Naive thymus-derived CD4-positive, alpha-beta T cell (primary cell): Measurements from ENCODE around the gene PKNOX2. TPM values are rescaled to one million over a fixed set of nuclear protein-coding genes. Genes with fewer than 3 reads are reported as not detected.

Experiments
- ATAC-seq: fragments of 150-1000 bp; cut with Tn5 transposase; 2 replicates; pipeline ENCODE4 v1.10.0; 2021; ENCODE audit warnings: mild to moderate bottlenecking, moderate library complexity
- CTCF ChIA-PET: fragments of 350-600 bp; sonication (Branson Sonifier 250); formaldehyde crosslinking; loops from one replicate; lab custom pipeline; 2021; ENCODE audit warnings: antibody characterized with exemption; lab: Charles Lee
- POLR2A ChIA-PET: fragments of 350-600 bp; sonication (Branson Sonifier 250); formaldehyde crosslinking; loops from one replicate; lab custom pipeline; 2021; ENCODE audit warnings: antibody characterized with exemption, inconsistent platforms; lab: Charles Lee
- DNase-seq, 9 donors: peaks; one replicate each; pipeline versions ENCODE4 v3.0.0 to v3.0.0-alpha.2; 2020 to 2022; ENCODE audit warnings: mixed read lengths in 1 of 9
- H3K27ac ChIP-seq: one replicate; pipeline ENCODE4 v1.7.0; 2013; ENCODE audit warnings: mild to moderate bottlenecking, low read depth, low read length, moderate library complexity
- H3K27me3 ChIP-seq, 2 donors: one replicate each; pipeline ENCODE4 v1.7.0; 2013; ENCODE audit warnings: low read length in 2 of 2, mild to moderate bottlenecking in 2 of 2, moderate library complexity in 2 of 2; ENCODE audit not compliant: control insufficient read depth in 2 of 2, insufficient read depth in 2 of 2
- H3K36me3 ChIP-seq, 3 experiments: 1 replicate in 2 of 3; 2 replicates in 1 of 3; pipeline ENCODE4 v1.7.0; 2013; ENCODE audit warnings: low read length in 3 of 3, mild to moderate bottlenecking in 3 of 3, moderate library complexity in 1 of 3; ENCODE audit not compliant: insufficient read depth in 3 of 3, control insufficient read depth in 2 of 3
- H3K4me1 ChIP-seq, 2 donors: one replicate each; pipeline ENCODE4 v1.7.0; 2013; ENCODE audit warnings: low read length in 2 of 2, mild to moderate bottlenecking in 2 of 2, moderate library complexity in 1 of 2; ENCODE audit not compliant: control insufficient read depth in 2 of 2, insufficient read depth in 2 of 2
- H3K4me3 ChIP-seq: 2 replicates; pipeline ENCODE4 v1.7.0; 2013; ENCODE audit warnings: mild to moderate bottlenecking, low read length
- H3K9me3 ChIP-seq, 3 experiments: 1 replicate in 2 of 3; 2 replicates in 1 of 3; pipeline ENCODE4 v1.7.0; 2013; ENCODE audit warnings: low read length in 3 of 3; ENCODE audit not compliant: control insufficient read depth in 2 of 3
- H3K27ac Mint-ChIP-seq, 9 donors: one replicate each; pipeline ENCODE4 v1.8.0; 2020 to 2022; ENCODE audit warnings: mixed read lengths in 9 of 9, mild to moderate bottlenecking in 8 of 9, moderate library complexity in 5 of 9, inconsistent platforms in 2 of 9
- H3K27me3 Mint-ChIP-seq, 5 donors: one replicate each; pipeline ENCODE4 v1.8.0; 2021 to 2022; ENCODE audit warnings: mixed read lengths in 5 of 5, mild to moderate bottlenecking in 1 of 5
- H3K36me3 Mint-ChIP-seq, 5 donors: one replicate each; pipeline ENCODE4 v1.8.0; 2020 to 2022; ENCODE audit warnings: mixed read lengths in 5 of 5, mild to moderate bottlenecking in 3 of 5, inconsistent platforms in 1 of 5
- H3K4me1 Mint-ChIP-seq, 7 donors: one replicate each; pipeline ENCODE4 v1.8.0; 2020 to 2022; ENCODE audit warnings: mixed read lengths in 7 of 7, mild to moderate bottlenecking in 3 of 7, inconsistent platforms in 1 of 7
- H3K4me3 Mint-ChIP-seq, 10 donors: one replicate each; pipeline ENCODE4 v1.8.0; 2020 to 2022; ENCODE audit warnings: mild to moderate bottlenecking in 10 of 10, mixed read lengths in 10 of 10, moderate library complexity in 6 of 10, inconsistent platforms in 2 of 10
- H3K9me3 Mint-ChIP-seq, 11 donors: one replicate each; pipeline ENCODE4 v1.8.0; 2020 to 2022; ENCODE audit warnings: mixed read lengths in 11 of 11, mild to moderate bottlenecking in 4 of 11, inconsistent platforms in 1 of 11, moderate library complexity in 1 of 11
- intact Hi-C, 2 donors: fragments of 100-400 bp; cut with micrococcal nuclease; formaldehyde crosslinking; loops; one replicate each; pipeline ENCODE4 v1.15.1; 2023
- polyA plus RNA-seq, 2 donors: library from polyadenylated mRNA; unstranded; fragments of 300-500 nt; fragmentation: Illumina TruSeq; gene quantifications; one replicate each; pipeline ENCODE4 v1.2.3, GENCODE V29; 2021
- total RNA-seq, 6 experiments: library from RNA in 5 of 6; stranded (reverse) in 5 of 6; gene quantifications; 1 replicate in 5 of 6; 2 replicates in 1 of 6; pipeline ENCODE4 v1.2.3 and lab custom pipeline; 2021 to 2026

Gene PKNOX2
- total and polyA plus RNA-seq, 7 experiments from 2014 or later, result not detected

DNA sequence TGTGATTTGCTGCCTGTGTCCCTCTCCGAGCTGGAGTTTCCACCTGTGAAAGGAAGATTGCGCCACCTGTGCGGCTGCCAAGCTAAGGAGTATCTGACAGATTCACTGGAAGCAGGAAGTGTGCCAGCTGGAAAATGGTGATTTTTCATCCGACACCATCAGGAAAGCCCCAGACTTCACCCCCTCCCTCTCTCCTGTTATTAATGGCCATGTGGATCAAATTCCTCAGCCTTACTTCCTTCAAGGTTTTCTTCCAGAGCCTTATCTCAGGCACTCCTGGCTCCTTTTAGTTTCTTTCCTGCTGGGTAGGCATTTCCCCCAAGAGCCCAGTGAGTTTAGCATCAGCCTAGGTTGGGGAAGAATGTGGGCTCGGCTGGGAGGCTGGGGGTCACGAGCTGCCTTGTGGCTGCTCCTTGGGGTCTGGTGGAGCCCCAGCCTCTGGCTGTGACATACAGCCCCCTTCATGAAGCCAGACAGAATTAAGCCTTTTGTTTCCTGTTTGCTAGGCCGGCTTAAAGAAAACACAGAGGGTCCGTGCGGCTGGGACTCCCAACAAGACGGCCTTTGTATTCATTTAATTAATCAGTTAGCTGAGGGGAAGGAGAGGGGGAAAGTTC lies 37.1 kb downstream of the PKNOX2 start:
- H3K4me3 ChIP-seq, result no peak overlapping the region
- CTCF ChIA-PET, result no interaction called here
- Mint-ChIP-seq H3K27me3 (peaks cover 5 to 40% (median 10%) of the 10 kb centered on the region in 5 donors), H3K4me3 (no peak overlapping the region), H3K4me1 (no peaks in the 10 kb centered on the region), H3K36me3 (no peaks in the 10 kb centered on the region), H3K9me3 (peaks cover 0 to 3% (median 0%) of the 10 kb centered on the region in 11 donors), H3K27ac (no peak overlapping the region)
- DNase-seq (no peak), ATAC-seq (no peak)
- intact Hi-C loops, result no loop called here
- H3K27me3 ChIP-seq, result no peaks in the 10 kb centered on the region
- POLR2A ChIA-PET, result no interaction called here
- no peak overlapping the region for H3K27ac ChIP-seq
- no peaks in the 10 kb centered on the region for H3K36me3 ChIP-seq
- no peaks in the 10 kb centered on the region for H3K4me1 ChIP-seq
- no peaks in the 10 kb centered on the region for H3K9me3 ChIP-seq

DNA sequence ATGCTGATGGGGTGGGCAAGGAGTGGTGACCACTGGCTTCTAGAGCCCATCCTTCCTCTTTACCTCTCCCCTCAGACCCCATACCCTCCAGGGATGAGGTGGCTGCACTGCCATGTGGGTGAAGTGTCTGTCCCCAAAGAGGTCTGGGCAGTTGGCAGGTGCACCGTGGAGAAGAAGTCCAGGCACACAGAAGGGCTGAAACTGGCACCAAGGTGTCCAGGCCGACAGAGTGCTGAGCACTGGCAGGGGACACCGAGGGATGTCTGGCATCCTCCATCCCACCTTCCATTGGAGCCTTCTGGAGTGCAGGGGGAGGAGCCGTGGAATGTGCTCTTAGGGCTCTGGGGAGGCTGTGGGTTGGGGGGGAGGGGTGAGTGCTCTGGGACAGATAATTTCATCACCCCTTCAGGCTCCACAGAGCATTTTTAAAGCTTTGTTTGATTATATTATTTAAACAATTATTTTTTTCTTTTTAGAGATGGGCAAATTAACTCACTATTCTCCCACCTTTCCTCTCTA lies 37.9 kb downstream of the PKNOX2 start:
- Mint-ChIP-seq H3K4me3 (no peak overlapping the region), H3K36me3 (no peaks in the 10 kb centered on the region), H3K27me3 (peaks cover 5 to 40% (median 10%) of the 10 kb centered on the region in 5 donors), H3K4me1 (no peaks in the 10 kb centered on the region), H3K27ac (no peak overlapping the region), H3K9me3 (peaks cover 0 to 5% (median 0%) of the 10 kb centered on the region in 11 donors)
- H3K9me3 ChIP-seq, result no peaks in the 10 kb centered on the region
- POLR2A ChIA-PET, result no interaction called here
- intact Hi-C loops, result no loop called here
- H3K4me3 ChIP-seq, result no peak overlapping the region
- no peaks in the 10 kb centered on the region for H3K4me1 ChIP-seq
- ATAC-seq, result no peak
- CTCF ChIA-PET, result no interaction called here
- H3K27me3 ChIP-seq, result no peaks in the 10 kb centered on the region
- H3K36me3 ChIP-seq, result no peaks in the 10 kb centered on the region
- DNase-seq, result no peak
- no peak overlapping the region for H3K27ac ChIP-seq

DNA sequence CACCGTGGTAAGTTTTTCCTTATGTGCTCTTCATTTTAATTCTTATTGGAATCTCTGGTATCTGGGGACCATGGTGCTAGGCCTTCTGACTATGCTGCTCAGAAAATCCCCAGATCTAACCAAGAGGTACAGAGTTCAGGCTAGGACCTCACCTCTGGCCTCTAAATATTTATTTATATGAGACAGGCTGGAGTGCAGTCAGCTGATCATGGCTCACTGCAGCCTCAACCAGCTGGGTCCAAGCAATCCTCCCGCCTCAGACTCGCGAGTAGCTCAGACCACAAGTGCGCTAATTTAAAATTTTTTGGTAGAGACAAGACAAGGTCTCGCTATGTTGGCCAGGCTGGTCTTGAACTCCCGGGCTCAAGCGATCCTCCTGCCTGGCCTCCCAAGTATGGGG lies 38.4 kb downstream of the PKNOX2 start:
- no peak for ATAC-seq

DNA sequence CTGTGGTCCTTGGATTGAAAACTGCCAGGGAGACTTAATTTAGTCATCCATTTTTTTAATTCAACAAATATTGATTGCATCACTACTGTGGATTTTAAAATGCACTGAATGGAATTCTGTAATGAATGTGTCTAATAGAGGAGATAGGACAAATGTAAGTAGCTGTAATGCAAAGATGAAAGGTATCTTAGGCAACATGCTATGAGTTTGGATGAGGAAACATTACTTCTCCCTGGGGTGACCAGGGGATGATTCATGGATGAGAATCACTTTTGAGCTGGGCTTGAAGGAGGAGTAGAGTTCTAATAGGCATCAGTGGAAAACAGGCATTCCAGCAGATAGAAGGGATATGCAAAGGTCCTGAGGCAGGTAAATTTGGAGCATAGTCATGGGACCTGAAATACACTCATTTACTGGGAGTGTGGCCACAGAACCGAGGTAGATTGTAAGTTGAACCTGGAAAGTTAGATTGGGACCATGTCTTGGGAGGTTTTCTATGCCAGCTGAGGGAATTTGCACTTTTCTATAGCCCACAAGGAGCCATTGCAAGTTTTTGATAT lies 43.4 kb downstream of the PKNOX2 start:
- no peak overlapping the region for H3K4me3 ChIP-seq
- H3K9me3 ChIP-seq, result no peaks in the 10 kb centered on the region
- intact Hi-C loops, result no loop called here
- no peak for DNase-seq
- H3K4me1 Mint-ChIP-seq, result no peaks in the 10 kb centered on the region
- no peaks in the 10 kb centered on the region for H3K36me3 ChIP-seq
- H3K27me3 ChIP-seq, result peaks cover 0 to 5% of the 10 kb centered on the region in 2 donors
- no peak overlapping the region for H3K4me3 Mint-ChIP-seq
- H3K27me3 Mint-ChIP-seq, result peaks cover 0 to 22% (median 4%) of the 10 kb centered on the region in 5 donors
- CTCF ChIA-PET, result no interaction called here
- no peak for ATAC-seq
- H3K27ac Mint-ChIP-seq, result no peak overlapping the region
- no peaks in the 10 kb centered on the region for H3K4me1 ChIP-seq
- peaks cover 0 to 1% (median 0%) of the 10 kb centered on the region in 11 donors for H3K9me3 Mint-ChIP-seq
- no peaks in the 10 kb centered on the region for H3K36me3 Mint-ChIP-seq
- no peak overlapping the region for H3K27ac ChIP-seq
- POLR2A ChIA-PET, result no interaction called here

More for the DNA sequence above, 38.4 kb downstream of the PKNOX2 start:
- peaks cover 0 to 5% (median 0%) of the 10 kb centered on the region in 11 donors for H3K9me3 Mint-ChIP-seq
- ChIA-PET CTCF (no interaction called here), POLR2A (no interaction called here)
- intact Hi-C loops, result no loop called here
- Histone ChIP-seq H3K36me3 (no peaks in the 10 kb centered on the region), H3K9me3 (no peaks in the 10 kb centered on the region), H3K4me1 (no peaks in the 10 kb centered on the region), H3K27ac (no peak overlapping the region), H3K27me3 (peaks cover 0 to under 1% of the 10 kb centered on the region in 2 donors), H3K4me3 (no peak overlapping the region)
- peaks cover 5 to 35% (median 10%) of the 10 kb centered on the region in 5 donors for H3K27me3 Mint-ChIP-seq
- H3K4me3 Mint-ChIP-seq, result no peak overlapping the region
- no peaks in the 10 kb centered on the region for H3K4me1 Mint-ChIP-seq
- DNase-seq, result no peak
- H3K36me3 Mint-ChIP-seq, result no peaks in the 10 kb centered on the region
- H3K27ac Mint-ChIP-seq, result no peak overlapping the region

DNA sequence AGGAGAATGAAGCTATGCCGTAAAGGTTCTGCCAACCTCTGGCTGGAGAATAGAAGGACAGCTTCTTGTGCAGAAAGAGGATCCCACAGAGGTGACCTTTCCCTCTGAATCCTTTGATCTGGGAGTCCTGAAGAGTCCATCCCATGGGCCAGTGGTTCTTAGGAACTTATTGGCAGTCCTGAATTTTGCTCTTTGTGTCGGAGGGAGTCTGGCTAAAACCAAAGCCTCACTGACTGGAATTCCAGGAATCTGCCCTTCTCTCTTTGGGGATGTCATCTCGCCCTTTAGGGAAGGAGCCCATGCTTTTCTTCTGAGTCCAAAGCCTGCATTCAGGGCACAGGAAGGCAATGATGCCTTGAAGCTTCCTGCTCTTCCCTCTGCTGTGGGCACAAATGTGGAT lies 45.5 kb downstream of the PKNOX2 start:
- intact Hi-C loops, result no loop called here
- Mint-ChIP-seq H3K27me3 (peaks cover 4 to 26% (median 8%) of the 10 kb centered on the region in 5 donors), H3K9me3 (peaks cover 0 to 1% (median 0%) of the 10 kb centered on the region in 11 donors), H3K27ac (no peak overlapping the region), H3K4me1 (no peaks in the 10 kb centered on the region), H3K4me3 (no peak overlapping the region), H3K36me3 (no peaks in the 10 kb centered on the region)
- POLR2A ChIA-PET, result no interaction called here
- Histone ChIP-seq H3K4me3 (no peak overlapping the region), H3K9me3 (no peaks in the 10 kb centered on the region), H3K27me3 (peaks cover 0 to 5% of the 10 kb centered on the region in 2 donors), H3K27ac (no peak overlapping the region), H3K36me3 (no peaks in the 10 kb centered on the region), H3K4me1 (no peaks in the 10 kb centered on the region)
- CTCF ChIA-PET, result no interaction called here
- ATAC-seq (no peak), DNase-seq (no peak)

DNA sequence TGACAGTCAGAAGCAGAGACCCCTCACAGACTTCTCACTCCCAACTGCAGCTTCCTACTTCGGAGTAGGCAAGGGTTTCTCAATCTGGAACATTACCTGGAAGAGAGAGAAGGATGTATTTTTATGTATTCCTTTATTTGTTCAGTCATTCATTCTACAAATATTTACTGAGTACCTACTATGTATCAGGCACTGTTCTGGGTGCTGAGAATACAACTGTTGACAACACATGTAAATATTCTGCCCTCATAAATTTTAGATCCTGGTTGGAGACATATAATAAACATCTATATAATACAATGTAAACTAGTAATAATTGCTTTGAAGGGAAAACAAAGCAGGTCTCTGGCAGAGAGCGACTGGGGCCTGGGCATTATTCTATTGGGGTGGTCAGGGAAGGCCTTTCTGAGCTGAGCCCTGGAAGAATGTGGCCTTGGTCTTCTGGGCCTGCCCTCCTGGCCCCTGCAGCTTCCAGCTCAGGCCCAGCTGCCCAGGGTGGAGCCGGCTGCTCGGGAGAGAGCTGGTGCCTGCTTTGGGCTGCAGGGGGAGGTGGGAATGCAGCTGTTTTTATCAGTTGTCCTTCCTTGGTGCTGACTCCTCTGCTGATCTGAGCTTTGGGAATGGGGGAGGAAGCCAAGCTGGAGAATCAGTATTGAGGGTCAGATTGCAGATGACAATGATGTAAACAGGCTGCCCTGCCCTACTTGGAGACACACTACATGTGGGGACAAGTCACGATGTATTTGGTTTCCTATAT lies 46.8 kb downstream of the PKNOX2 start:
- POLR2A ChIA-PET, result no interaction called here
- peaks cover 0 to 5% of the 10 kb centered on the region in 2 donors for H3K27me3 ChIP-seq
- no peak for ATAC-seq
- no peaks in the 10 kb centered on the region for H3K4me1 Mint-ChIP-seq
- H3K27ac ChIP-seq, result no peak overlapping the region
- no peaks in the 10 kb centered on the region for H3K36me3 Mint-ChIP-seq
- no peak overlapping the region for H3K4me3 ChIP-seq
- CTCF ChIA-PET, result interaction anchor here (0.5 kb wide), 1 partner anchor 1153 kb away, joined by 3 read pairs; no protein-coding TSS in a partner anchor
- no peak overlapping the region for H3K4me3 Mint-ChIP-seq
- no peak overlapping the region for H3K27ac Mint-ChIP-seq
- DNase-seq, result no peak
- H3K4me1 ChIP-seq, result no peaks in the 10 kb centered on the region
- H3K9me3 ChIP-seq, result no peaks in the 10 kb centered on the region
- peaks cover 4 to 20% (median 8%) of the 10 kb centered on the region in 5 donors for H3K27me3 Mint-ChIP-seq
- no peaks in the 10 kb centered on the region for H3K36me3 ChIP-seq
- intact Hi-C loops, result no loop called here
- H3K9me3 Mint-ChIP-seq, result peaks cover 0 to 1% (median 0%) of the 10 kb centered on the region in 11 donors
